HG03575 (cell line): Measurements from ENCODE around the gene TMSB10.
"Not testable (repeated sequence)": the region's sequence is repeated elsewhere in the genome, so short reads cannot be mapped to it uniquely, and the experiment has no call there.

Experiments used
- ATAC-seq: cut with Tn5 transposase; IDR thresholded peaks from one replicate; pipeline ENCODE4 v1.9.1; 2021; ENCODE audit not compliant: unreplicated experiment, insufficient number of reproducible peaks, low FRiP score; ENCODE audit errors: extremely low read depth

Gene TMSB10

DNA sequence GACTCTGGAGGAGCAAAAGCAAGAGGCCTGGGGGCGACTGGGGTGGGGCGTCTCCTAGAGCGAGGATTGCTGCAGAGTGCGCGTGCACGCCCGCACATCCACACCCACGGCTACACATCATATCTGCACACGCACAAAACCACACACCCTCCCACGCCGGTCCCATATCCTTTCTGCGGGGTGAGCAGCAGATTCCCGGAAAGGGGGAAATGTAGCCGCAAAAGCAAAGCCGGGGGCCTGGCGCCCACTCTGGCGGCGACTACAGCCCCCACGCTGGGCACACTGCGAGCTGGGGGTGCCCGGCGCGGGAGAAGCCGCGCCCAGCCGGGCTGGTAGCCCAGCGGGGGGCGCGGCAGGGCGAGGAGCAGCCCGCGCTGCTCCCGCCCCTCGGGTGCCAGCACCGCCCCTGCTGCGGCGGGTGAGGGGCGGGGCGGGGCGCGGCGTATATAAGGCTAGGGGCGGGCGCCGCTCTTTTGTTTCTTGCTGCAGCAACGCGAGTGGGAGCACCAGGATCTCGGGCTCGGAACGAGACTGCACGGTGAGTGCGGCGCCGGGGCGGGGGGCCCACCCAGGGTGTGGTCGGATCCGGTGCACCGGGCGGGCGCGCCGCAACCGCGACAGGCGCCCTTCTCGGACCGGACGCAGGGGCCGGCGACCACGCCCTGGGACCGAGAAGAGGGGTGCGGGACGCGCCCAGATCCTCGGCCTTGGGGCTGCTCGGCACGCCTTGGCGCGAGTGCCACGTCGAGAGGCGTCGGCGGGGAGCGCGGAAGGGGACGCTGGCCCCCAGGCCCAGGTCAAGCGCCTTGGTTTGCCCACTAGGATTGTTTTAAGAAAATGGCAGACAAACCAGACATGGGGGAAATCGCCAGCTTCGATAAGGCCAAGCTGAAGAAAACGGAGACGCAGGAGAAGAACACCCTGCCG lies at the start of gene TMSB10:
Gene TMSB10 (plus strand): TSS at position 476 of the 927 bp plus-strand sequence.
- ATAC-seq = no peak

DNA sequence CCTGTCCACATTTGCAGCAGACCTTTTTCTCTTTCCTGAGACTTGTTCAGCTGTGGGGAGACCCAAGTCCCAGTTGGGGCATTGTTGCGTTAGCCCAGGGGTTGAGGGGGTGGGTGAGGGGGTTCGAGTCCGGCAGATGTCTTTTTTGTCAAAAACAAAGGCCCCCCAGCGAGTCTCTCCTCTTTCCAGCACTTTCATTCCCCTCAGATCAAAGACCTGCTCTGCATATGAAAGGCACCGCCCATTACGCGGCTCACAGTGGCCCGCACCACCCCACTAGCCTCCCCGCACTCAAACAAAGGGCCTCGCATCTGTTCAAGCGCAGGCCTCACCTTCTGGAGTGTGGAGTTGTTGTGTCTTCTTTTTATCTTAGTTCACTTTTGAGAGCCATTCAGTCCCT lies 49.7 kb upstream of the TMSB10 start:
- no peak for ATAC-seq

- ATAC-seq = no peak
These were observed 48.7 kb upstream of the TMSB10 start for GRCh38 chr2:84856787-84857186.

DNA sequence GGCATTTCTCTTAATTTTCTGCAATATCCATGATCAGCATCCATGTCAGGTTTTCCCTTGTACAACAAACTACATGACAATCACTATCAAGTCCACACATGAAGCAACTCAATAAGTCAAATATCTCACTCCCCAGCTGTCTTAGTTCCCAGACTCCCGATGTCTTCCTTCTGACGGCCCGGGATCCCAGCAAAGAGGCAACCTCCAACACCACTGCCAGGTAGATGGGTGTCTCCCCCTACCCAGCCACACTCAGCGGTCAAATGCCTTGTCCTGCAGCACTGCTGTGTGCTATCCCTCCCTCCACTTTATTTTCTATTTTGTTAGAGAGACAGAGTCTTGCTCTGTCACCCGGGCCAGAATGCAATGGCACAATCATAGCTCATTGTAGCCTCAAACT lies 47.9 kb upstream of the TMSB10 start:
- no peak for ATAC-seq

- no peak for ATAC-seq
These were observed 47.3 kb upstream of the TMSB10 start for GRCh38 chr2:84858123-84858522.

- no peak for ATAC-seq
These were observed 46.5 kb upstream of the TMSB10 start for GRCh38 chr2:84858937-84859336.

- no peak for ATAC-seq
These were observed 43.9 kb upstream of the TMSB10 start for GRCh38 chr2:84861539-84861938.

DNA sequence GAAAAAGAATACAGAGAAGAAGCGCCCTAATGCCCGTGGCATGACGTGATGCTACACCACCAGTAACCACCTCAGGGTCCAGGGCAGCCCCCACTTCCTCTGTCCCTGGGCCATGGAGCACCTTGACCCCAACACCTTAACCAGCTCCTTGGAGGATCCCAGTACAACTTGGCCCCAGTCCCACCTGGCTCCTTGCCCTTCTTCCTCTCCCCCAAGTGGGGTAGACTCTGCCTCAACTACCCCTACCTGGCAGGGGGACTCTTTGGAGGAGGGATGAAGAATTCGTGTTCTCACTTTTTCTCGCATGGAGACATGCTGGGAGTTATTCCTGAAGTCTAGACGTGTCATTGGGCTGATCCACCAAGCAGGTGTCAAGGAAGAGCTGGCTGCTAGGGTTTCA lies 43.5 kb upstream of the TMSB10 start:
- no peak for ATAC-seq

DNA sequence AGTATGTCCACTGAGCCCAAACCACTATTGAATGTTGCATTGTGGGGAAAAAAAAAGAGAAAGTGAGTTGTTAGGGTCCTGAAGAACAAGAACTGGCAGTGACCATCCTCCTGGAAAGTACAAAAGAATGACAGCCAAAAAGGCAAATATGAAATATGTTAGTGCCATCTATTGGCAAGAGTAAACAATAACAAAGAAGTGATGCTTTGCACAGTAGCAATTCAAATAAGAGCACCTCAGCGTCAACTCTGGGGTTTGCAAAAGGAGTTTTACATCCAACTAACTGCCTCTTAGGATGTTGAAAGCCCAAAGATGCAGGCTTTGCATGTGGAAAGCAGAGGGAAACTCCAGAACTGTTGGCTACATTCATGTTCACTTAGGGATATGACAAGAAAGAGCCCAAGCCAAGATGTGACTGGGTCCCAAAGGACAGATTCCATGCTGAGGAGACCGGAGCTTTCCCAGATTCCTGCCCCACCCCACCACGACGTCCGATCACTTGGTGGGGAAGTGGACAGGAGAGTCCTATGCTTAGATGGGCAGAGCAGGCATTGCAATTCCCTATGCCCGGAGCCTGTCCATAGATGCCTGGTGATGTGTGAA lies 40.2 kb upstream of the TMSB10 start:
- ATAC-seq = no peak

GRCh38 chr2:84866122-84866521 lies 39.3 kb upstream of the TMSB10 start:
- no peak for ATAC-seq

- ATAC-seq = not testable (repeated sequence)
These were observed 37.1 kb upstream of the TMSB10 start for GRCh38 chr2:84868327-84868726.

GRCh38 chr2:84870306-84870705 lies 35.1 kb upstream of the TMSB10 start:
- ATAC-seq = no peak

DNA sequence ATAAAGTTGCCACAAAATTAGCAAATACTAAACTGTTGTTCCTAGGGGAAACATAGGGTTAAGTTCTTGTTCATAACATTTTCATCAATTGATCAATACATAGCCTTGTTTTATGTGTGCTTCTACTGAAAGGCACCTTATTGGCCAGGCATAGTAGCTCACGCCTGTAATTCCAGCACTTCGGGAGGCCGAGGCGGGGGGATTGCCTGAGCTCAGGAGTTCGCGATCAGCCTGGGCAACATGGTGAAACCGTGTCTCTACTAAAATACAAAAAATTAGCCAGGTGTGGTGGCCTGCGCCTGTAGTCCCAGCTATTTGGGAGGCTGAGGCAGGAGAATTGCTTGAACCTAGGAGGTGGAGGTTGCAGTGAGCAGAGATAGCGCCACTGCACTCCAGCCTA lies 32.8 kb upstream of the TMSB10 start:
- not testable (repeated sequence) for ATAC-seq

DNA sequence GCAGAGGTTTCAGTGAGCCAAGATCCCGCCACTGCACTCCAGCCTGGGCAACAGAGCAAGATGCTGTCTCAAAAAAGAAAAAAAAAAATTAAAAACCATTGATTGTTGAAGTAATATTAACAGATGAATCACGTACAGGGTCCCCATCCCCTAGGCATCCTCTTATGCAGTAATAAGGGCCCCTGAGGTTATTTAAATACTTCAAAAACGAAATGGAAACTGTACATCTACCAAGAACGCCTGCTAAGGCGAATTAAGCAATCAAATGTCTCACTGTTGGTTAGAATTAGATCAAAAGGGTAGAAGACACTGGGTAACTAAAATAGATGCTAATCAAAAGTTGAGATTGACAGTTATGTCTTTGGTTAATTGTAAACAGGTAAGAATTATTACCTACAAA lies 32.1 kb upstream of the TMSB10 start:
- ATAC-seq = no peak

DNA sequence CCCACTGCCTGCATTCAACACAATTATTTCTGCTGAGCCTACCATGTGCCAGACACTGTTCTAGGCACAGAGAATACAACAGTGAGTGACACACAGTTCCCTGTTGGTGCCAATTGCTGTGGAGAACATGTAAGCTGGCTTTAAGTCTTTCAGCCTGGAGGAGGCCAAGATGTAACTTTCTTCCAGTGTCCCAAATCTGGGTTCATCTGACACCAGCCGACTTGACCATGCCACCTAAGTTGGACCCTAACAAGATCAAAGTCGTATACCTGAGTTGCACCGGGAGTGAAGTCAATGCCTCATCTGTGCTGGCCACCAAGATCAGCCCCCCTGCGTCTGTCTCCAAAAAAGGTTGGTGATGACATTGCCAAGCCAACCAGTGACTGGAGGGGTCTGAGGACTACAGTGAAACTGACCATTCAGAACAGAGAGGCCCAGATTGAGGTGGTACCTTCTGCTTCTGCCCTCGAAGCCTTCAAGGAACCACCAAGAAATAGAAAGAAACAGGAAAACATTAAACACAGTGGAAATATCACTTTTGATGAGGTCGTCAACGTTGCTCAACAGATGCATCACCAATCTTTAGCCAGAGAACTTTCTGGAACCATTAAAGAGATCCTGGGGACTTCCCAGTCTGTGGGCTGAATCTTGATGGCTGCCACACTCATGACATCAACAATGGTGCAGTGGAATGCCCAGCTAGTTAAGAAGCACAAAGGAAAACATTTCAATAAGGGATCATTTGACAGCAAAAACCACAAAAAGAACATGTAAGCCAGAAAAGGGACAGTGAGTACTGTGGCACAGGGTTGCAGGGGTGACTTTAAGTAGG lies 30.9 kb upstream of the TMSB10 start:
- no peak for ATAC-seq

GRCh38 chr2:84875213-84875560 lies 30.3 kb upstream of the TMSB10 start:
- no peak for ATAC-seq

DNA sequence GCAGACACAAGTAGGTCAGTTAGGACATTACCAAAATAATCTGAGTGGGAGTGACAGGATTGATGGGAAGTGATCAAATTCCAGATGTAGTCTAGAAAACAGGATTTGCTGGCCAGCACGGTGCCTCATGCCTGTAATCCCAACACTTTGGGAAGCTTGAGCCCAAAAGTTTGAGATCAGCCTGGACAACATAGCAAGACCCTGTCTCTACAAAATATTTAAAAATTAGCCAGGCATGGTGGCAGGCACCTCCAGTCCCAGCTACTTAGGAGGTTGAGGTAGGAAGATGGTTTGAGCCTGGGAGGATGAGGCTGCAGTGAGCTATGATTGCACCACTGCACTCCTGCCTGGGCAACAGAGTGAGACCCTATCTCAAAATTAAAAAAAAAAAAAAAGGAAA lies 29.8 kb upstream of the TMSB10 start:
- ATAC-seq = not testable (repeated sequence)

- ATAC-seq = no peak
These were observed 29.1 kb upstream of the TMSB10 start for GRCh38 chr2:84876369-84876768.

DNA sequence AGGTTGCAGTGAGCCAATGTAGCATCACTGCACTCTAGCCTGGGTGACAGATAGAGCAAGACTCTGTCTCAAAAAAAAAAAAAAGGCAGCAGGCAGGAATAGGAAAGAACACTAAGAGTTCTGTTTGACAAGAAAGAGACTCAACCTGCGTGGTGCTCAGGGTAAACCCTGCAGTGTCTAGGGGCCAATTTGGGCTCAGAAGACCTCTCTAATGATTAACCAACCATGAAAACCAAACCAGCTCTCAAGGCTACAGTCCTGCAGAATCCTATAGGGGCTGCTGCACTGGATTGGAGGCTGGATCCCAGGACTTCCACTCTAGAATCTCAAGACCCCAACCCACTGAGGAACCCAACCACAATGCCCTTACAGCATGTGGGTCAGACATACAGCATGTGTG lies 27.0 kb upstream of the TMSB10 start:
- ATAC-seq = no peak
